Trophoblast cell (in vitro differentiated cells and primary cell): ENCODE measurements around the gene JMJD6.

ENCODE experiments used
- DNase-seq, 2 donors: peaks; one replicate each; pipeline ENCODE4 v3.0.0-alpha.2; 2016
- H2AFZ ChIP-seq: 2 replicates; pipeline ENCODE4 v1.6.1; 2013; ENCODE audit warnings: low read length, moderate library complexity, mild to moderate bottlenecking; ENCODE audit not compliant: insufficient read depth, poor library complexity
- H2AK5ac ChIP-seq: 2 replicates; pipeline ENCODE4 v1.6.1; 2013; ENCODE audit warnings: mild to moderate bottlenecking, low read length
- H2BK120ac ChIP-seq: 2 replicates; pipeline ENCODE4 v1.6.1; 2013; ENCODE audit warnings: low read length, mild to moderate bottlenecking, moderate library complexity; ENCODE audit not compliant: insufficient read depth, poor library complexity
- H2BK12ac ChIP-seq: 2 replicates; pipeline ENCODE4 v1.6.1; 2013; ENCODE audit warnings: mild to moderate bottlenecking, low read length, moderate library complexity
- H2BK5ac ChIP-seq: 2 replicates; pipeline ENCODE4 v1.6.1; 2013; ENCODE audit warnings: low read length, low read depth, moderate library complexity, mild to moderate bottlenecking; ENCODE audit not compliant: poor library complexity
- H3K14ac ChIP-seq: 2 replicates; pipeline ENCODE4 v1.6.1; 2013; ENCODE audit warnings: mild to moderate bottlenecking, low read length
- H3K18ac ChIP-seq: 2 replicates; pipeline ENCODE4 v1.6.1; 2013; ENCODE audit warnings: mild to moderate bottlenecking, low read length
- H3K23ac ChIP-seq: 2 replicates; pipeline ENCODE4 v1.6.1; 2013; ENCODE audit warnings: low read length
- H3K27ac ChIP-seq: 2 replicates; pipeline ENCODE4 v1.5.1; 2013; ENCODE audit warnings: low read depth, mild to moderate bottlenecking, inconsistent platforms, low read length, moderate library complexity
- H3K27me3 ChIP-seq: 2 replicates; pipeline ENCODE4 v1.6.1; 2013; ENCODE audit warnings: inconsistent platforms, mild to moderate bottlenecking, low read length, moderate library complexity; ENCODE audit not compliant: insufficient read depth
- H3K36me3 ChIP-seq, 2 experiments: 1 replicate in 1 of 2; 2 replicates in 1 of 2; pipeline ENCODE4 v1.6.1; 2013; ENCODE audit warnings: low read length in 2 of 2, mild to moderate bottlenecking in 2 of 2, moderate library complexity in 1 of 2; ENCODE audit not compliant: insufficient read depth in 2 of 2, control insufficient read depth in 1 of 2
- H3K4ac ChIP-seq: 2 replicates; pipeline ENCODE4 v1.6.1; 2013; ENCODE audit warnings: low read depth, mild to moderate bottlenecking, low read length, moderate library complexity
- H3K4me1 ChIP-seq, 2 experiments: 1 replicate in 1 of 2; 2 replicates in 1 of 2; pipeline ENCODE4 v1.6.1; 2013; ENCODE audit warnings: low read length in 2 of 2, mild to moderate bottlenecking in 2 of 2, moderate library complexity in 1 of 2; ENCODE audit not compliant: insufficient read depth in 2 of 2, control insufficient read depth in 1 of 2
- H3K4me2 ChIP-seq: 2 replicates; pipeline ENCODE4 v1.6.1; 2013; ENCODE audit warnings: inconsistent platforms, mild to moderate bottlenecking, low read length, moderate library complexity
- H3K4me3 ChIP-seq: 2 replicates; pipeline ENCODE4 v1.5.1; 2013; ENCODE audit warnings: mild to moderate bottlenecking, low read depth, low read length, inconsistent platforms
- H3K79me1 ChIP-seq: one replicate; pipeline ENCODE4 v1.6.1; 2013; ENCODE audit warnings: low read length
- H3K79me2 ChIP-seq: 2 replicates; pipeline ENCODE4 v1.6.1; 2013; ENCODE audit warnings: low read length, mild to moderate bottlenecking; ENCODE audit not compliant: control insufficient read depth, insufficient read depth, poor library complexity
- H3K9ac ChIP-seq: 2 replicates; pipeline ENCODE4 v1.6.1; 2013; ENCODE audit warnings: mild to moderate bottlenecking, low read length
- H3K9me3 ChIP-seq: 2 replicates; pipeline ENCODE4 v1.6.1; 2013; ENCODE audit warnings: low read depth, mild to moderate bottlenecking, control low read depth, inconsistent platforms, low read length; ENCODE audit not compliant: insufficient read depth
- H4K12ac ChIP-seq: 2 replicates; pipeline ENCODE4 v1.6.1; 2013; ENCODE audit warnings: low read depth, mild to moderate bottlenecking, low read length, moderate library complexity
- H4K8ac ChIP-seq: 2 replicates; pipeline ENCODE4 v1.6.1; 2013; ENCODE audit warnings: low read depth, mild to moderate bottlenecking, low read length, moderate library complexity
- H4K91ac ChIP-seq: one replicate; pipeline ENCODE4 v1.6.1; 2013; ENCODE audit warnings: low read depth, mild to moderate bottlenecking, low read length, moderate library complexity
- WGBS: extraction: QIAGEN DNeasy Blood & Tissue Kit; methylation state at CpG from one replicate; pipeline ENCODE4 v1.1.7; 2013; ENCODE audit warnings: missing lambda C conversion rate; ENCODE audit not compliant: insufficient read length, insufficient coverage; ENCODE audit errors: extremely low coverage; 5-methylcytosine and 5-hydroxymethylcytosine counted together

The JMJD6 gene

GRCh38 chr17:76702076-76702475 is 24.3 kb downstream of the JMJD6 start:
- H2BK120ac ChIP-seq, result no peak overlapping the region
- H3K27ac ChIP-seq, result no peak overlapping the region
- H4K12ac ChIP-seq, result no peak overlapping the region
- no peaks in the 10 kb centered on the region for H3K9me3 ChIP-seq
- no peaks in the 10 kb centered on the region for H3K27me3 ChIP-seq
- H3K23ac ChIP-seq, result no peak overlapping the region
- no peaks in the 10 kb centered on the region for H3K79me1 ChIP-seq
- no peak overlapping the region for H4K91ac ChIP-seq
- no peak overlapping the region for H2BK12ac ChIP-seq
- no peak overlapping the region for H3K4me2 ChIP-seq
- no peak overlapping the region for H3K9ac ChIP-seq
- no peak overlapping the region for H2AFZ ChIP-seq
- no peak overlapping the region for H2AK5ac ChIP-seq
- DNase-seq, result no peak
- H3K4me3 ChIP-seq, result no peak overlapping the region
- H3K14ac ChIP-seq, result no peak overlapping the region
- H3K18ac ChIP-seq, result no peak overlapping the region
- peaks cover 12 to 14% of the 10 kb centered on the region in 2 experiments for H3K4me1 ChIP-seq
- H3K36me3 ChIP-seq, result no peaks in the 10 kb centered on the region
- no peak overlapping the region for H4K8ac ChIP-seq
- H3K4ac ChIP-seq, result no peak overlapping the region
- no peaks in the 10 kb centered on the region for H3K79me2 ChIP-seq
- H2BK5ac ChIP-seq, result no peak overlapping the region
- no CpG with 5 or more reads among the region's 2 CpGs for WGBS

GRCh38 chr17:76701471-76701967 is 24.9 kb downstream of the JMJD6 start:
- Histone ChIP-seq H3K27ac (no peak overlapping the region), H3K79me1 (no peaks in the 10 kb centered on the region), H3K27me3 (no peaks in the 10 kb centered on the region), H4K12ac (no peak overlapping the region), H3K4me3 (no peak overlapping the region), H3K9me3 (no peaks in the 10 kb centered on the region), H2BK5ac (no peak overlapping the region), H3K18ac (no peak overlapping the region), H3K14ac (no peak overlapping the region), H3K9ac (no peak overlapping the region), H3K4me1 (peaks cover 12 to 14% of the 10 kb centered on the region in 2 experiments), H2AFZ (no peak overlapping the region), H2BK12ac (no peak overlapping the region), H3K79me2 (no peaks in the 10 kb centered on the region), H3K4ac (no peak overlapping the region), H2BK120ac (no peak overlapping the region), H3K23ac (no peak overlapping the region), H4K91ac (no peak overlapping the region), H4K8ac (no peak overlapping the region), H2AK5ac (no peak overlapping the region), H3K4me2 (peak overlapping the region; percentile 42), H3K36me3 (peaks cover 0 to 2% of the 10 kb centered on the region in 2 experiments)
- WGBS, result no CpG with 5 or more reads among the region's 11 CpGs
- peak in 1 of 2 donors; percentile 80 for DNase-seq

GRCh38 chr17:76700617-76701470 is 25.6 kb downstream of the JMJD6 start:
- peak overlapping the region; percentile 42 for H3K4me2 ChIP-seq
- no peak overlapping the region for H3K9ac ChIP-seq

GRCh38 chr17:76700270-76700616 is 26.2 kb downstream of the JMJD6 start:
- Histone ChIP-seq H3K27me3 (no peaks in the 10 kb centered on the region), H3K79me2 (no peaks in the 10 kb centered on the region), H3K9ac (no peak overlapping the region), H3K4ac (no peak overlapping the region), H3K4me3 (no peak overlapping the region), H2BK12ac (no peak overlapping the region), H3K4me1 (peaks cover 12 to 14% of the 10 kb centered on the region in 2 experiments), H3K14ac (no peak overlapping the region), H2AK5ac (no peak overlapping the region), H4K91ac (no peak overlapping the region), H3K18ac (no peak overlapping the region), H3K27ac (no peak overlapping the region), H3K36me3 (peaks cover 0 to 6% of the 10 kb centered on the region in 2 experiments), H3K23ac (no peak overlapping the region), H2BK5ac (no peak overlapping the region), H3K4me2 (no peak overlapping the region), H4K8ac (no peak overlapping the region), H2BK120ac (no peak overlapping the region), H2AFZ (no peak overlapping the region), H3K79me1 (no peaks in the 10 kb centered on the region), H3K9me3 (no peaks in the 10 kb centered on the region), H4K12ac (no peak overlapping the region)
- peak in 1 of 2 donors; percentile 54 for DNase-seq
- no CpG with 5 or more reads among the region's 8 CpGs for WGBS

More at GRCh38 chr17:76700617-76701470, 25.6 kb downstream of the JMJD6 start:
- no peaks in the 10 kb centered on the region for H3K79me2 ChIP-seq
- H2AFZ ChIP-seq, result no peak overlapping the region
- no peak overlapping the region for H3K14ac ChIP-seq
- H3K4me1 ChIP-seq, result peaks cover 12 to 14% of the 10 kb centered on the region in 2 experiments
- no peak overlapping the region for H2AK5ac ChIP-seq
- H3K18ac ChIP-seq, result peak overlapping the region; percentile 9
- H3K23ac ChIP-seq, result no peak overlapping the region
- DNase-seq, result peak; percentile 95 to 97
- no peaks in the 10 kb centered on the region for H3K9me3 ChIP-seq
- no peak overlapping the region for H2BK12ac ChIP-seq
- H4K8ac ChIP-seq, result no peak overlapping the region
- no peak overlapping the region for H3K27ac ChIP-seq
- no peak overlapping the region for H4K91ac ChIP-seq
- H3K27me3 ChIP-seq, result no peaks in the 10 kb centered on the region
- no peak overlapping the region for H4K12ac ChIP-seq
- H3K4ac ChIP-seq, result no peak overlapping the region
- H2BK5ac ChIP-seq, result no peak overlapping the region
- H2BK120ac ChIP-seq, result no peak overlapping the region
- H3K4me3 ChIP-seq, result no peak overlapping the region
- no CpG with 5 or more reads among the region's 33 CpGs for WGBS
- H3K36me3 ChIP-seq, result peaks cover 0 to 2% of the 10 kb centered on the region in 2 experiments
- no peaks in the 10 kb centered on the region for H3K79me1 ChIP-seq
